Activated CD8-positive, alpha-beta T cell treated with anti-CD3 and anti-CD28 coated beads for 36 hours (primary cell): Measurements from ENCODE around the gene MYO1D. TPM values are rescaled to one million over a fixed set of nuclear protein-coding genes. Genes with fewer than 3 reads are reported as not detected.
A peak's percentile ranks its signal among the peaks of the same experiment; 100 is the strongest.

ENCODE experiments used
- ATAC-seq: fragments of 200-7000 bp; cut with Tn5 transposase; one replicate; pipeline ENCODE4 v1.10.0; 2021; ENCODE audit warnings: mild to moderate bottlenecking, moderate library complexity
- CTCF ChIA-PET: fragments of 350-600 bp; sonication (Branson Sonifier 250); formaldehyde crosslinking; loops from one replicate; lab custom pipeline; 2021; ENCODE audit warnings: antibody characterized with exemption; lab: Charles Lee
- POLR2A ChIA-PET: fragments of 350-600 bp; sonication (Branson Sonifier 250); formaldehyde crosslinking; loops from one replicate; lab custom pipeline; 2021; ENCODE audit warnings: antibody characterized with exemption; lab: Charles Lee
- DNase-seq: peaks from one replicate; pipeline ENCODE4 v3.0.0-alpha.2; 2020
- H3K27ac Mint-ChIP-seq: one replicate; pipeline ENCODE4 v1.8.0; 2021; ENCODE audit warnings: mild to moderate bottlenecking, mixed read lengths
- H3K27me3 Mint-ChIP-seq: one replicate; pipeline ENCODE4 v1.8.0; 2021; ENCODE audit warnings: mixed read lengths
- H3K36me3 Mint-ChIP-seq: one replicate; pipeline ENCODE4 v1.8.0; 2021; ENCODE audit warnings: low read depth, mixed read lengths
- H3K4me1 Mint-ChIP-seq: one replicate; pipeline ENCODE4 v1.8.0; 2021; ENCODE audit warnings: low read depth, mixed read lengths
- H3K4me3 Mint-ChIP-seq: one replicate; pipeline ENCODE4 v1.8.0; 2021; ENCODE audit warnings: mild to moderate bottlenecking, moderate library complexity, mixed read lengths
- H3K9me3 Mint-ChIP-seq: one replicate; pipeline ENCODE4 v1.8.0; 2021; ENCODE audit warnings: mixed read lengths
- intact Hi-C: fragments of 100-400 bp; cut with micrococcal nuclease; formaldehyde crosslinking; loops from one replicate; pipeline ENCODE4 v1.10.0; 2022
- total RNA-seq, 2 experiments: library from RNA; stranded (reverse); gene quantifications; one replicate each; pipeline ENCODE4 v1.2.3, GENCODE V29; 2021
- TF ChIP-seq, protein P1 (sequence below): fragments of 200-600 bp; IDR thresholded peaks from one replicate; pipeline ENCODE4 v1.8.0; 2022; ENCODE audit warnings: antibody characterized with exemption, mild to moderate bottlenecking

MYO1D gene
- total RNA-seq, 2 experiments from 2014 or later, result 8.3 to 9.2 TPM

DNA sequence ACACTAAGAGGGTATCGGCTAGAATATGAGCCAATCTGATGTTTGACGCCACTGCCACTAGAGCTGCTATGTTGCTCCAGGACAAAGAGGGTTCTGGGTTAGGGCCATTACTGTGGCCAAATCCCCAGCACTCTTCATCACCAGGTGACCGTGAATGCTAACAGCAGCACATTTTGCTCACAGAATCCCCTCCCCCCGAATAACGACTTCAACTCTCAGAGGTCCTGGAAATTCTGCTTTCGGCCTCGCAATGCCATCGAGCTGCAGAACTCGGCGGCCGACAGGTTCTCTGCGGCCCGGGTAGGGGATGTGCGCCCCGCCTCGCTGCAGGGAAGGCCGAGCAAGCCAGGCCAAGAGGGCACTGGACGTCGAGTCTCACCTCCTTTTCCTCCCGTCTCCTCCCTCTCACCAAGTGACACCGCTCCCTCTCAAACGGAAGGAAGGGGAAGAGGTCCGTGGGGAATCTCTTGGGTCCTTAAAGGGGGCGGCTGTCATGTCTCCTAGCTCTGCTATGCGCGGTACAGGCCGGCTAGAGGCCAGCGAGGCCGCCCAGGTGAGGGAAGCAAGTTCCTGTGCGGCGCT is 358.2 kb downstream of the MYO1D start:
- TF ChIP-seq, protein P1, sequence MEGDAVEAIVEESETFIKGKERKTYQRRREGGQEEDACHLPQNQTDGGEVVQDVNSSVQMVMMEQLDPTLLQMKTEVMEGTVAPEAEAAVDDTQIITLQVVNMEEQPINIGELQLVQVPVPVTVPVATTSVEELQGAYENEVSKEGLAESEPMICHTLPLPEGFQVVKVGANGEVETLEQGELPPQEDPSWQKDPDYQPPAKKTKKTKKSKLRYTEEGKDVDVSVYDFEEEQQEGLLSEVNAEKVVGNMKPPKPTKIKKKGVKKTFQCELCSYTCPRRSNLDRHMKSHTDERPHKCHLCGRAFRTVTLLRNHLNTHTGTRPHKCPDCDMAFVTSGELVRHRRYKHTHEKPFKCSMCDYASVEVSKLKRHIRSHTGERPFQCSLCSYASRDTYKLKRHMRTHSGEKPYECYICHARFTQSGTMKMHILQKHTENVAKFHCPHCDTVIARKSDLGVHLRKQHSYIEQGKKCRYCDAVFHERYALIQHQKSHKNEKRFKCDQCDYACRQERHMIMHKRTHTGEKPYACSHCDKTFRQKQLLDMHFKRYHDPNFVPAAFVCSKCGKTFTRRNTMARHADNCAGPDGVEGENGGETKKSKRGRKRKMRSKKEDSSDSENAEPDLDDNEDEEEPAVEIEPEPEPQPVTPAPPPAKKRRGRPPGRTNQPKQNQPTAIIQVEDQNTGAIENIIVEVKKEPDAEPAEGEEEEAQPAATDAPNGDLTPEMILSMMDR, result no peak
- H3K27ac Mint-ChIP-seq, result peak overlapping the region; percentile 26
- H3K4me3 Mint-ChIP-seq, result peak overlapping the region; percentile 74
- no peaks in the 10 kb centered on the region for H3K27me3 Mint-ChIP-seq
- H3K4me1 Mint-ChIP-seq, result peaks cover 78% of the 10 kb centered on the region
- DNase-seq (no peak), ATAC-seq (no peak)
- POLR2A ChIA-PET, result interaction anchor here (0.9 to 5.1 kb wide), 4 partner anchors 10 to 31 kb away, joined by 3 to 29 read pairs (median 7); partner anchors contain the start of gene CDK5R1
- intact Hi-C loops, result no loop called here
- H3K36me3 Mint-ChIP-seq, result peaks cover 3% of the 10 kb centered on the region
- no peaks in the 10 kb centered on the region for H3K9me3 Mint-ChIP-seq
- CTCF ChIA-PET, result interaction anchor here (1.2 to 2.5 kb wide), 3 partner anchors 15 to 35 kb away, joined by 3 to 10 read pairs (median 5); no protein-coding TSS in a partner anchor

DNA sequence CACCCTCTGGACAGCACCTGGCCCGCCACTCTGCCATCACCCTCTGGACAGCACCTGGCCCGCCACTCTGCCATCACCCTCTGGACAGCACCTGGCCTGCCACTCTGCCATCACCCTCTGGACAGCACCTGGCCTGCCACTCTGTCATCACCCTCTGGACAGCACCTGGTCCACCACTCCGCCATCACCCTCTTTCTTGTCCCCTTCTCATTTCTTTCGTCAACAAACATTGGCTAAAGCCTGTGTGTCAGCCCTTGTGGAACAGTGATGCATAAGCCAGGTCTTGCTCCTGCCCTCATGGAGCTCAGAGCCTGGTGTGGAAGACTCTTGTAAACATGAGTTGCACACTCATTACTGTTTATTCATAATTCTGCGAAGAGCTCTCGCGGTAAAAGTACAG is 358.9 kb downstream of the MYO1D start:
- ATAC-seq, result no peak
- intact Hi-C loops, result no loop called here
- POLR2A ChIA-PET, result interaction anchor here (0.7 to 5.1 kb wide), 7 partner anchors 9 to 34 kb away, joined by 3 to 29 read pairs (median 3); partner anchors contain the start of gene CDK5R1
- Mint-ChIP-seq H3K36me3 (peaks cover 3% of the 10 kb centered on the region), H3K4me1 (peaks cover 75% of the 10 kb centered on the region), H3K9me3 (no peaks in the 10 kb centered on the region), H3K27me3 (no peaks in the 10 kb centered on the region), H3K27ac (peak overlapping the region; percentile 66), H3K4me3 (no peak overlapping the region)
- CTCF ChIA-PET, result interaction anchor here (1.0 to 2.5 kb wide), 7 partner anchors 10 to 56 kb away, joined by 3 to 10 read pairs (median 4); no protein-coding TSS in a partner anchor
- TF ChIP-seq, protein P1, result no peak
- DNase-seq, result no peak

DNA sequence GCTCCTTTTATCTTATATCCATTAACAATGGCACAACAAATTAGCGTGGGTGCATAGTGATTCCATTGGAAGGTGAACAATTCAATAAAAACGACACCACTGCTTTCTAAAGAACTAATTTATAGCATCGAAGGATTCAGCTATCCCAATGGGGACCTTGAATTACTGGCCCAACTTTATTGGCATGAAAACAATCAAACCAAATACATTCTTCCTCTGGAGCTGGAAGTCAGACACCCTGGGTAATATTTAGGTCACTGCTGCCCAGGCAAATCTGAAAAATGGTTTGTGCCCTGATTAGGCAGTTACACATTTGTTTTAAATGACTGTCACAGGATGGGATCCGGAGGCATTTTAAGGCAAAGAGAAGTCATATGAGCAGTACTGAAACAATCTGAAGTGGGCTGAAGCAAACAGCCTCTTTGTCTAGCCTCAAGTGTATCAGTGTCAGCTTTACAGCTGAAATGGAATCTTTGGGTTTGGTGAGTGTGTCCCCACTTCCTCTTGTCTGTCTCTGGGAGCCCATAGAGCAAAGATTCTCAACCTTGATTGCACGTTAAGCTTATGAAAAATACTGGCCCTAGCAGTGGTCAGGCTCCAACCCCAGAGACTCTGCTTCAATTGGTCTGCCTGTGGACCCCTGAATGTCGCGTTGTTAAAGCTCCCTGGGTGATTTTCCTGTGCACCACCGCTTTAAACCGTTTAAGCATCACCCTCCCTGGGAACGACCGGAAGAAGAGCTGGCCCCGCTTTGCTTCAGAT is 359.8 kb downstream of the MYO1D start:
- TF ChIP-seq, protein P1, result no peak
- ATAC-seq, result peak; percentile 35
- Mint-ChIP-seq H3K9me3 (no peaks in the 10 kb centered on the region), H3K27ac (peak overlapping the region; percentile 85), H3K27me3 (no peaks in the 10 kb centered on the region), H3K4me1 (peaks cover 69% of the 10 kb centered on the region), H3K36me3 (peaks cover 3% of the 10 kb centered on the region), H3K4me3 (no peak overlapping the region)
- POLR2A ChIA-PET, result interaction anchor here (0.6 to 5.1 kb wide), 7 partner anchors 8 to 45 kb away, joined by 3 to 29 read pairs (median 5); partner anchors contain the start of gene CDK5R1
- intact Hi-C loops, result no loop called here
- DNase-seq, result peak; percentile 49
- CTCF ChIA-PET, result interaction anchor here (0.7 to 2.5 kb wide), 10 partner anchors 10 to 145 kb away, joined by 3 to 12 read pairs (median 4); partner anchors contain the start of gene CDK5R1

DNA sequence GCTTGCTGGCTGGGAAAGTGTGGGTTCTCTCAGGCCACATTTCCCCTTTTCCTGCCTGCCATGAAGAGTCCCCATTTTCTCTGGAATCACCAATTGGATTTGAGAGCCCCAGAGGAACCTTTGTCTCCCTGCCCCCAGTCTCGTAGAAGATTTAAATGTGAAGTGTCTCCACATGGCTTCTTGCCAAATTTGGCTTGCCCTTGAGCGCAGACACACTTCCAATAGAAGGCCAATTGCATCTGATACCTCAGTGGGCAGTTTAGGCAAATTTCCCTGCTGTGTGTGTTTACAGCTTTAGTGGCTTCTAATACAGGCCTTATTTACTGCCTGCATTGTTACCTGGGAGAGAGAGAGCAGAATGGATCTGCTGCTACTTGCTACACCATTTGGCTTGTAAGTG is 360.5 kb downstream of the MYO1D start:
- Mint-ChIP-seq H3K27ac (peak overlapping the region; percentile 85), H3K27me3 (no peaks in the 10 kb centered on the region), H3K4me1 (peaks cover 69% of the 10 kb centered on the region), H3K9me3 (no peaks in the 10 kb centered on the region), H3K36me3 (peaks cover 3% of the 10 kb centered on the region), H3K4me3 (no peak overlapping the region)
- intact Hi-C loops, result no loop called here
- CTCF ChIA-PET, result interaction anchor here (0.9 to 2.5 kb wide), 3 partner anchors 12 to 30 kb away, joined by 3 to 12 read pairs (median 10); partner anchors contain the start of gene CDK5R1
- ATAC-seq (no peak), DNase-seq (no peak)
- TF ChIP-seq, protein P1, result no peak
- POLR2A ChIA-PET, result interaction anchor here (0.6 to 5.1 kb wide), 3 partner anchors 25 to 46 kb away, joined by 5 to 29 read pairs (median 11); partner anchors contain the start of gene CDK5R1
